Mesendoderm (in vitro differentiated cells): ENCODE results near the gene LMO1.

Source experiments
- DNase-seq: peaks from one replicate; pipeline ENCODE4 v3.0.0; 2013
- H2AK5ac ChIP-seq: 2 replicates; pipeline ENCODE4 v1.6.1; 2013; ENCODE audit warnings: low read length, inconsistent platforms
- H2BK120ac ChIP-seq: 2 replicates; pipeline ENCODE4 v1.6.1; 2013; ENCODE audit warnings: low read depth, mild to moderate bottlenecking, low read length, moderate library complexity, mixed read lengths
- H2BK15ac ChIP-seq: replicated peaks from 2 replicates; pipeline ENCODE4 v1.6.1; 2013; ENCODE audit warnings: low read depth, mild to moderate bottlenecking, moderate library complexity
- H2BK5ac ChIP-seq: 2 replicates; pipeline ENCODE4 v1.6.1; 2013; ENCODE audit warnings: low read length, inconsistent platforms
- H3K18ac ChIP-seq: 2 replicates; pipeline ENCODE4 v1.6.1; 2013; ENCODE audit warnings: mild to moderate bottlenecking, low read length, mixed read lengths
- H3K23ac ChIP-seq: one replicate; pipeline ENCODE4 v1.6.1; 2013; ENCODE audit warnings: low read length
- H3K27ac ChIP-seq: 2 replicates; pipeline ENCODE4 v1.5.1; 2013; ENCODE audit warnings: low read depth, mild to moderate bottlenecking, inconsistent platforms, low read length, moderate library complexity
- H3K27me3 ChIP-seq: 2 replicates; pipeline ENCODE4 v1.6.1; 2013; ENCODE audit warnings: low read length, control low read depth, mild to moderate bottlenecking, inconsistent platforms; ENCODE audit not compliant: insufficient read depth, poor library complexity
- H3K36me3 ChIP-seq: 2 replicates; pipeline ENCODE4 v1.6.1; 2013; ENCODE audit warnings: low read length, inconsistent platforms; ENCODE audit not compliant: control insufficient read depth, insufficient read depth
- H3K4ac ChIP-seq: one replicate; pipeline ENCODE4 v1.6.1; 2013; ENCODE audit warnings: low read depth, mild to moderate bottlenecking, low read length, moderate library complexity
- H3K4me1 ChIP-seq: 2 replicates; pipeline ENCODE4 v1.6.1; 2013; ENCODE audit warnings: low read depth, low read length, inconsistent platforms; ENCODE audit not compliant: control insufficient read depth
- H3K4me2 ChIP-seq: 2 replicates; pipeline ENCODE4 v1.6.1; 2013; ENCODE audit warnings: low read length
- H3K4me3 ChIP-seq: 2 replicates; pipeline ENCODE4 v1.5.1; 2013; ENCODE audit warnings: mild to moderate bottlenecking, low read length
- H3K56ac ChIP-seq: one replicate; pipeline ENCODE4 v1.6.1; 2013; ENCODE audit warnings: low read length
- H3K79me1 ChIP-seq: 2 replicates; pipeline ENCODE4 v1.6.1; 2013; ENCODE audit warnings: low read length, inconsistent platforms
- H3K79me2 ChIP-seq: 2 replicates; pipeline ENCODE4 v1.6.1; 2013; ENCODE audit warnings: mild to moderate bottlenecking, low read length; ENCODE audit not compliant: control insufficient read depth, insufficient read depth
- H3K9ac ChIP-seq: 2 replicates; pipeline ENCODE4 v1.6.1; 2013; ENCODE audit warnings: low read length, inconsistent platforms
- H4K5ac ChIP-seq: one replicate; pipeline ENCODE4 v1.6.1; 2013; ENCODE audit warnings: low read length
- H4K8ac ChIP-seq: one replicate; pipeline ENCODE4 v1.6.1; 2013; ENCODE audit warnings: low read depth, mild to moderate bottlenecking, control low read depth, low read length, moderate library complexity
- WGBS: extraction: QIAGEN DNeasy Blood & Tissue Kit; methylation state at CpG from one replicate; pipeline ENCODE4 v1.1.7; 2013; ENCODE audit warnings: low lambda C conversion rate, missing lambda C conversion rate; ENCODE audit not compliant: insufficient coverage; ENCODE audit errors: extremely low coverage; 5-methylcytosine and 5-hydroxymethylcytosine counted together

LMO1 gene

GRCh38 chr11:8224161-8224591, 39.5 kb downstream of the LMO1 start:
- Histone ChIP-seq H3K56ac (no peak overlapping the region), H3K27me3 (no peaks in the 10 kb centered on the region), H3K79me2 (no peaks in the 10 kb centered on the region), H4K5ac (no peak overlapping the region), H4K8ac (no peak overlapping the region), H3K4me1 (no peaks in the 10 kb centered on the region), H3K4ac (no peak overlapping the region), H2BK5ac (no peak overlapping the region), H3K27ac (no peak overlapping the region), H3K79me1 (no peaks in the 10 kb centered on the region), H3K18ac (no peak overlapping the region), H3K4me3 (no peak overlapping the region), H2BK15ac (no peak overlapping the region), H2BK120ac (no peak overlapping the region), H3K9ac (no peak overlapping the region), H2AK5ac (no peak overlapping the region), H3K23ac (no peak overlapping the region), H3K4me2 (no peak overlapping the region), H3K36me3 (no peaks in the 10 kb centered on the region)
- no CpG with 5 or more reads among the region's 13 CpGs for WGBS
- DNase-seq: no peak

GRCh38 chr11:8223513-8223900, 40.2 kb downstream of the LMO1 start:
- H2BK15ac ChIP-seq: no peak overlapping the region

GRCh38 chr11:8222820-8223512, 40.7 kb downstream of the LMO1 start:
- no peak overlapping the region for H3K23ac ChIP-seq
- H2BK5ac ChIP-seq: no peak overlapping the region
- no CpG with 5 or more reads among the region's 6 CpGs for WGBS
- no peak overlapping the region for H3K4me2 ChIP-seq
- no peak overlapping the region for H3K18ac ChIP-seq
- H3K4ac ChIP-seq: no peak overlapping the region
- no peaks in the 10 kb centered on the region for H3K79me2 ChIP-seq
- DNase-seq: no peak
- H4K5ac ChIP-seq: no peak overlapping the region
- no peak overlapping the region for H2BK15ac ChIP-seq
- H3K27ac ChIP-seq: no peak overlapping the region
- H3K36me3 ChIP-seq: no peaks in the 10 kb centered on the region
- H3K79me1 ChIP-seq: no peaks in the 10 kb centered on the region
- no peaks in the 10 kb centered on the region for H3K27me3 ChIP-seq
- H3K9ac ChIP-seq: no peak overlapping the region
- H2AK5ac ChIP-seq: no peak overlapping the region
- H3K56ac ChIP-seq: no peak overlapping the region
- H3K4me1 ChIP-seq: no peaks in the 10 kb centered on the region
- H3K4me3 ChIP-seq: no peak overlapping the region
- no peak overlapping the region for H2BK120ac ChIP-seq
- H4K8ac ChIP-seq: no peak overlapping the region

More at GRCh38 chr11:8223513-8223900, 40.2 kb downstream of the LMO1 start:
- no CpG with 5 or more reads among the region's 6 CpGs for WGBS
- no peak overlapping the region for H3K18ac ChIP-seq
- no peak overlapping the region for H3K9ac ChIP-seq
- no peaks in the 10 kb centered on the region for H3K79me1 ChIP-seq
- H3K23ac ChIP-seq: no peak overlapping the region
- H3K27me3 ChIP-seq: no peaks in the 10 kb centered on the region
- H2BK5ac ChIP-seq: no peak overlapping the region
- H4K8ac ChIP-seq: no peak overlapping the region
- H2AK5ac ChIP-seq: no peak overlapping the region
- H3K4me2 ChIP-seq: no peak overlapping the region
- no peak overlapping the region for H3K27ac ChIP-seq
- H3K4me3 ChIP-seq: no peak overlapping the region
- no peak overlapping the region for H2BK120ac ChIP-seq
- H3K4me1 ChIP-seq: no peaks in the 10 kb centered on the region
- no peak for DNase-seq
- no peaks in the 10 kb centered on the region for H3K79me2 ChIP-seq
- H3K4ac ChIP-seq: no peak overlapping the region
- no peak overlapping the region for H3K56ac ChIP-seq
- no peaks in the 10 kb centered on the region for H3K36me3 ChIP-seq
- no peak overlapping the region for H4K5ac ChIP-seq

GRCh38 chr11:8221917-8222495, 41.7 kb downstream of the LMO1 start:
- no peak overlapping the region for H2BK5ac ChIP-seq
- no peak overlapping the region for H3K27ac ChIP-seq
- H3K18ac ChIP-seq: no peak overlapping the region
- H3K79me1 ChIP-seq: no peaks in the 10 kb centered on the region
- no peak overlapping the region for H3K4ac ChIP-seq
- no peaks in the 10 kb centered on the region for H3K4me1 ChIP-seq
- no peak overlapping the region for H2AK5ac ChIP-seq
- WGBS: no CpG with 5 or more reads among the region's 8 CpGs
- DNase-seq: no peak
- H3K56ac ChIP-seq: no peak overlapping the region
- no peaks in the 10 kb centered on the region for H3K36me3 ChIP-seq
- no peak overlapping the region for H2BK15ac ChIP-seq
- H2BK120ac ChIP-seq: no peak overlapping the region
- H3K9ac ChIP-seq: no peak overlapping the region
- H3K23ac ChIP-seq: no peak overlapping the region
- H3K79me2 ChIP-seq: no peaks in the 10 kb centered on the region
- no peaks in the 10 kb centered on the region for H3K27me3 ChIP-seq
- H4K8ac ChIP-seq: no peak overlapping the region
- no peak overlapping the region for H4K5ac ChIP-seq
- H3K4me2 ChIP-seq: no peak overlapping the region
- no peak overlapping the region for H3K4me3 ChIP-seq

- peak; percentile 55 for DNase-seq
- no peak overlapping the region for H4K8ac ChIP-seq
- no peak overlapping the region for H3K4ac ChIP-seq
- no peak overlapping the region for H3K18ac ChIP-seq
- H3K27me3 ChIP-seq: no peaks in the 10 kb centered on the region
- no peaks in the 10 kb centered on the region for H3K36me3 ChIP-seq
- no peak overlapping the region for H3K27ac ChIP-seq
- no peak overlapping the region for H2BK15ac ChIP-seq
- H3K4me3 ChIP-seq: no peak overlapping the region
- no peak overlapping the region for H3K23ac ChIP-seq
- no peak overlapping the region for H3K9ac ChIP-seq
- no peak overlapping the region for H2BK120ac ChIP-seq
- WGBS: no CpG with 5 or more reads among the region's 8 CpGs
- H3K79me1 ChIP-seq: no peaks in the 10 kb centered on the region
- H4K5ac ChIP-seq: no peak overlapping the region
- no peaks in the 10 kb centered on the region for H3K4me1 ChIP-seq
- H3K4me2 ChIP-seq: no peak overlapping the region
- no peak overlapping the region for H3K56ac ChIP-seq
- no peaks in the 10 kb centered on the region for H3K79me2 ChIP-seq
- no peak overlapping the region for H2BK5ac ChIP-seq
- H2AK5ac ChIP-seq: no peak overlapping the region
These were observed 42.5 kb downstream of the LMO1 start for GRCh38 chr11:8221046-8221723.
